Kidney (tissue), 14 donors: ENCODE data around the gene PARS2. TPM values are rescaled to one million over a fixed set of nuclear protein-coding genes. Genes with fewer than 3 reads are reported as not detected.
"Not testable (repeated sequence)": the region's sequence is repeated elsewhere in the genome, so short reads cannot be mapped to it uniquely, and the experiment has no call there.

Experiments
- DNase-seq, 5 donors: peaks; one replicate each; pipeline ENCODE4 v3.0.0-alpha.2; 2013 to 2020
- FAIRE-seq: peaks from 2 replicates; lab custom pipeline; 2012; peaks lifted over from hg19 to GRCh38; lab: Jason Lieb, UNC
- H3K27ac ChIP-seq, 2 donors: one replicate each; pipeline ENCODE4 v1.7.0; 2013; ENCODE audit warnings: low read depth in 2 of 2, low read length in 2 of 2, inconsistent platforms in 1 of 2
- H3K27me3 ChIP-seq: one replicate; pipeline ENCODE4 v1.7.1; 2013; ENCODE audit warnings: low read length, inconsistent platforms; ENCODE audit not compliant: control insufficient read depth, insufficient read depth
- H3K36me3 ChIP-seq, 3 donors: one replicate each; pipeline versions ENCODE4 v1.7.0 to v1.7.1; 2013; ENCODE audit warnings: low read length in 3 of 3, control low read depth in 1 of 3, inconsistent platforms in 1 of 3; ENCODE audit not compliant: insufficient read depth in 3 of 3, control insufficient read depth in 2 of 3
- H3K4me1 ChIP-seq, 3 donors: one replicate each; pipeline versions ENCODE4 v1.7.0 to v1.7.1; 2013; ENCODE audit warnings: low read length in 3 of 3, inconsistent platforms in 1 of 3, low read depth in 1 of 3; ENCODE audit not compliant: control insufficient read depth in 2 of 3, insufficient read depth in 2 of 3
- H3K4me3 ChIP-seq, 3 donors: one replicate each; pipeline versions ENCODE4 v1.7.0 to v1.8.1; 2013; ENCODE audit warnings: low read length in 3 of 3, control low read depth in 1 of 3, inconsistent platforms in 1 of 3
- H3K9ac ChIP-seq, 3 donors: one replicate each; pipeline versions ENCODE4 v1.7.0 to v1.7.1; 2013; ENCODE audit warnings: low read length in 3 of 3, control low read depth in 1 of 3, inconsistent platforms in 1 of 3
- H3K9me3 ChIP-seq, 3 donors: one replicate each; pipeline versions ENCODE4 v1.7.0 to v1.7.1; 2013; ENCODE audit warnings: low read length in 3 of 3, control low read depth in 1 of 3, inconsistent platforms in 1 of 3; ENCODE audit not compliant: control insufficient read depth in 2 of 3, insufficient read depth in 1 of 3
- CTCF ChIP-seq: IDR thresholded peaks from 3 replicates; pipeline ENCODE4 v1.5.1; 2012; ENCODE audit warnings: mild to moderate bottlenecking, moderate library complexity, borderline replicate concordance; ENCODE audit not compliant: insufficient read depth; ENCODE audit errors: extremely low read depth
- intact Hi-C: fragments of 100-400 bp; cut with DNase I; formaldehyde crosslinking; loops from one replicate; pipeline ENCODE4 v1.11.1; 2022
- polyA plus RNA-seq: library from polyadenylated mRNA; stranded (reverse); fragments of 350-450 nt; fragmentation: Illumina TruSeq; extraction: RNeasy Lipid Tissue Mini Kit (QIAGEN cat#74804); gene quantifications from one replicate; pipeline ENCODE4 v1.2.3, GENCODE V29; 2014; ENCODE audit warnings: low read depth, low replicate concordance; ENCODE audit not compliant: insufficient read depth
- total RNA-seq: library from RNA; stranded (reverse); fragmentation: NEBNext Ultra II Directional; extraction: Animal tissue kit (Norgen Biotek cat#: 25700); gene quantifications from one replicate; pipeline ENCODE4 v1.2.1, GENCODE V29; 2021
- donor health status: control.
- donor health status: control.
- donor health status: control.
- donor health status: control.
- donor health status: control.
- donor health status: DM: yes; HTN: yes; CAD: no.
- donor health status: Normal renal cell carcinoma (clear cell type).

PARS2 gene
- total and polyA plus RNA-seq, 2 donors from 2014 or later: 7.1 to 7.2 TPM

GRCh38 chr1:54777431-54777830 lies 13.1 kb upstream of the PARS2 start:
- H3K27ac ChIP-seq: no peak overlapping the region
- no peaks in the 10 kb centered on the region for H3K9me3 ChIP-seq
- peaks cover 3% of the 10 kb centered on the region for H3K27me3 ChIP-seq
- no peak overlapping the region for H3K4me3 ChIP-seq
- intact Hi-C loops: no loop called here
- FAIRE-seq (no peak), DNase-seq (no peak)
- no peak for TF ChIP-seq CTCF
- H3K4me1 ChIP-seq: no peaks in the 10 kb centered on the region
- H3K36me3 ChIP-seq: no peaks in the 10 kb centered on the region
- H3K9ac ChIP-seq: no peak overlapping the region

- DNase-seq (no peak), FAIRE-seq (no peak)
- H3K4me1 ChIP-seq: no peaks in the 10 kb centered on the region
- H3K27me3 ChIP-seq: peaks cover 3% of the 10 kb centered on the region
- TF ChIP-seq CTCF: no peak
- intact Hi-C loops: no loop called here
- H3K36me3 ChIP-seq: no peaks in the 10 kb centered on the region
- H3K4me3 ChIP-seq: no peak overlapping the region
- H3K9ac ChIP-seq: no peak overlapping the region
- H3K27ac ChIP-seq: no peak overlapping the region
- H3K9me3 ChIP-seq: no peaks in the 10 kb centered on the region
Measured at GRCh38 chr1:54777011-54777410, 12.7 kb upstream of the PARS2 start.

DNA sequence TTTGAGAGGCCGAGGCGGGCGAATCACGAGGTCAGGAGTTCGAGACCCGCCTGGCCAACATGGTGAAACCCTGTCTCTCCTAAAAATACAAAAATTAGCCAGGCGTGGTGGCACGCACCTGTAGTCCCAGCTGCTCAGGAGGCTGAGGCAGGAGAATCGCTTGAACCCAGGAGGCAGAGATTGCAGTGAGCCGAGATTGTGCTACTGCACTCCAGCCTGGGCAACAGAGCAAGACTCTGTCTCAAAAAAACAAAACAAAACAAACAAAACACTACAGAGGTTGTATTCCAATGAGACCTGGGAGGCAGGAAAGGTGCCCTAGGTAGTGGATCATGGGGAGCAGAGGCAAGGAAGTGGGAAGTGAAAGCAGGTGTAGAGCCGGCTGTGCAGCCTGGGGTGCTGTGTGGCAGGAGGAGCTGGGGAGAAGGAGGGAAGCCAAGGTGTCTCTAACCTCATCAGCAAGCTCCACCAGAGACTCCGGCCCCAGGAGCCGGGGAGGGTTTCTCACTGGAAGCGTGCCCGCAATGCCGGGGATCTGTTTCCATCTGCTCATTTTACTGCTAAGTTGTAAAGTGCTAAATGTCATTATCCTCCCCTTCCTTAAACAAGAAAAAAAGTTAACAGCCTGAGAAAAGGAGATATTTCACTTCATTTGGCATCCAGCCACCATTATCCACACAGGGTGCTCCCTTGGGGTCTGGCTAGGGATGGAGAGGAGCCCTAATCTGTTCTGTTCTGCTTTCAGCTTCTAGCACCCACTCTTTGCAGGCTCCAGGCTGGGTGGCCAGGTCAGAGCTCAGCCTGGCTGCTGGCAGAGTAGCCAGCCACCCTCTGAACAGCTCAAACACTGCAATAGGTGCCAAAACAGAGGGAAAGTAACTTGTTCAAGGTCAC lies 11.8 kb upstream of the PARS2 start:
- H3K4me3 ChIP-seq, intact Hi-C loops, H3K27ac ChIP-seq, H3K9ac ChIP-seq, FAIRE-seq, H3K9me3 ChIP-seq, H3K27me3 ChIP-seq, H3K4me1 ChIP-seq, H3K36me3 ChIP-seq: not testable (repeated sequence)
- DNase-seq: peak in 1 of 5 donors; percentile 63

DNA sequence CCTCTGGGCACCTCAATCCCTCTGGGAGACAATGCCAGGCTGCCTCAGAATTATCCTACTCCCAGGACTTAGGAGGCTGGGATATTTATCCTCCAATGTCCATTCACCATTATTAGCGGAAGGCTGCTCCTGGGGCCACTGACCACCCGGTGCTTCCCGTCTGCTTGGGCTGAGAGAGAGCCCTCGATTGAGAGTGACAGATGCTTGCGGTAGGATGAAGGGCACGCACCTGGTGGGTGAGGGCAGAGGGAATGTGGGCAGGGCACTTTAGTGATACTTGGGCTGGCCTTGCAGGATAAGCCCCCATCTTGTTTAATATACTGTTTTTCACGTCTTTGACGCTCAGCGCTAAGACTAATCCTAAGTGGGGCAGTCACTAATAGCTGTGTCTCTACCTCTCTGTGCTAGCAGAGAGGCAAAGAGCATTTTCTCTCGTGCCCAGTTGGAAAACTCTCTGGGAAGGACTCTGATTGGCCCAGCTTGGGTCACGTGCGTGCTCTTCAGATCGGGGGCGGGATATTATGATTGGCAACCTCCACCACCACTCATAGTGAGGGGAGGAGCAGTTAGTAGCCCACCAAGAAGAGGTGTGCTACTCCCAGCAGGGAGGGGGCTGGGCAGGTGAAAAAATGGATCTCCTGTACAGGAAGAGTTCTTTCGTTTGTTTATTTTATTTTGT lies 10.6 kb upstream of the PARS2 start:
- Histone ChIP-seq H3K27me3 (no peaks in the 10 kb centered on the region), H3K9ac (no peak overlapping the region), H3K4me3 (no peak overlapping the region), H3K27ac (no peak overlapping the region), H3K9me3 (no peaks in the 10 kb centered on the region), H3K4me1 (no peaks in the 10 kb centered on the region), H3K36me3 (no peaks in the 10 kb centered on the region)
- intact Hi-C loops: no loop called here
- TF ChIP-seq CTCF: no peak
- DNase-seq: peak in 3 of 5 donors; percentile 40 to 59 (median 45)
- no peak for FAIRE-seq
